T1000 (cell line): ENCODE measurements around the gene TRPV4.

Experiments
- DNase-seq: peaks from one replicate; lab custom pipeline; 2025; ENCODE audit warnings: mixed read lengths; lab: John Stamatoyannopoulos, UW

TRPV4 gene

GRCh38 chr12:109760930-109761921, 72.0 kb downstream of the TRPV4 start:
- DNase-seq, result peak; percentile 5

GRCh38 chr12:109760031-109760929, 72.9 kb downstream of the TRPV4 start:
- DNase-seq, result no peak

GRCh38 chr12:109759595-109759994, 73.6 kb downstream of the TRPV4 start:
- DNase-seq, result no peak

- no peak for DNase-seq
Observed at GRCh38 chr12:109758426-109759420, 74.5 kb downstream of the TRPV4 start.

GRCh38 chr12:109757671-109758265, 75.4 kb downstream of the TRPV4 start:
- no peak for DNase-seq

GRCh38 chr12:109756457-109756856, 76.7 kb downstream of the TRPV4 start:
- DNase-seq, result no peak

- no peak for DNase-seq
Observed at GRCh38 chr12:109753959-109754358, 79.2 kb downstream of the TRPV4 start.

GRCh38 chr12:109753054-109753401, 80.2 kb downstream of the TRPV4 start:
- DNase-seq, result no peak

GRCh38 chr12:109752117-109753053, 80.8 kb downstream of the TRPV4 start:
- no peak for DNase-seq

GRCh38 chr12:109744986-109745942, 87.9 kb downstream of the TRPV4 start:
- DNase-seq, result no peak

- DNase-seq, result no peak
Observed at GRCh38 chr12:109744026-109744425, 89.2 kb downstream of the TRPV4 start.

GRCh38 chr12:109743076-109743910, 89.9 kb downstream of the TRPV4 start:
- DNase-seq, result no peak

GRCh38 chr12:109741970-109742703, 91.1 kb downstream of the TRPV4 start:
- DNase-seq, result no peak

GRCh38 chr12:109741286-109741969, 91.8 kb downstream of the TRPV4 start:
- DNase-seq, result no peak

GRCh38 chr12:109740694-109741245, 92.4 kb downstream of the TRPV4 start:
- no peak for DNase-seq
